Superior temporal gyrus (tissue), 1 donor: ENCODE results near the gene NDUFAF8.

Experiments
- DNase-seq: peaks from one replicate; pipeline ENCODE4 v3.0.0-alpha.2; 2016; ENCODE audit errors: extremely low spot score

Gene NDUFAF8

DNA sequence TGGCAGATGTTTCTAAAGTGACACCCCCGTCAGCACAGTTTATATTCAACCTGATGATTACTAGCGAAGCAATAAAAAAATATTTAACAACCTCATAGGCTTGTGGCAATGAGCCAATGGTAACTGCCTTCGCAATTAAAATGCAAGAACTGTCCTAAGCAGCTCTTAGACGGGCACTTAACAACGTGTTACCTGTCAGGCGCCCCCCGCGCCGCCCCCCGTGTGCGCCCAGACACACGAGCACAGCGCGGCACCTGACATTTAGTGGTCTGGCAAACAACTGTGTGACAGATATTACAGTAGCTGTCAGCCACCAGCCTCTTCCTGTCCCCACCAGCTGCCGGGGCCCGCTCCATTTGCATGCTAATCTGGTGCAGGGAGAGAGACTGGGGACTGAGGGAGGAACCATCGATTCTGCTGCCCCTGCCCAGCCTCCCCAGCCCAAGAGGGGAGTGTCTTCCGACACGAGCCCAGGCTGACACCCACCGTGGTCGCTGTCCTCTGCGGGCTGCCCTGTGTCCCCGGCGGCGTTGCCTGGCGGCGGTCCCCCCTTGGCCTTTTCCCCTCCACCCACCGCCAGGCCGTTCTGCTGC lies 12.7 kb downstream of the NDUFAF8 start:
- DNase-seq, result no peak

- DNase-seq, result no peak
Observed at GRCh38 chr17:81252326-81252986, 13.3 kb downstream of the NDUFAF8 start.

DNA sequence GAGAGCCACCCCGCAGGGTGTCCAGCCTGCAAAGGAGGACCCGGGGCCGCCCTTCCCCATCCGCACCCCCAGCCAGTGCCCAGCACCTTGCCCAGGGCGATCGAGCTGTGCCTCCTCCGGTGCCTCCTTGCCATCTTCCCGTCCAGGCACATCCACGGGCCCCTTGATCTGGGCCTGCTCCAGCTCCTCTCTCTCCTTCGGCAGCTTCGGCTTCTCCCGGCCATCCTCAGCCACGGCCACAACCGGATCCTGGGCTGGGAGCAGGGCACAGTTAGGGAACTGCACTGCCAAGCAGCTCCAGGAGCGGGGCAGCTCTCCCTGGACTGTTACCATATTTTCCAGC lies 13.8 kb downstream of the NDUFAF8 start:
- DNase-seq, result no peak

DNA sequence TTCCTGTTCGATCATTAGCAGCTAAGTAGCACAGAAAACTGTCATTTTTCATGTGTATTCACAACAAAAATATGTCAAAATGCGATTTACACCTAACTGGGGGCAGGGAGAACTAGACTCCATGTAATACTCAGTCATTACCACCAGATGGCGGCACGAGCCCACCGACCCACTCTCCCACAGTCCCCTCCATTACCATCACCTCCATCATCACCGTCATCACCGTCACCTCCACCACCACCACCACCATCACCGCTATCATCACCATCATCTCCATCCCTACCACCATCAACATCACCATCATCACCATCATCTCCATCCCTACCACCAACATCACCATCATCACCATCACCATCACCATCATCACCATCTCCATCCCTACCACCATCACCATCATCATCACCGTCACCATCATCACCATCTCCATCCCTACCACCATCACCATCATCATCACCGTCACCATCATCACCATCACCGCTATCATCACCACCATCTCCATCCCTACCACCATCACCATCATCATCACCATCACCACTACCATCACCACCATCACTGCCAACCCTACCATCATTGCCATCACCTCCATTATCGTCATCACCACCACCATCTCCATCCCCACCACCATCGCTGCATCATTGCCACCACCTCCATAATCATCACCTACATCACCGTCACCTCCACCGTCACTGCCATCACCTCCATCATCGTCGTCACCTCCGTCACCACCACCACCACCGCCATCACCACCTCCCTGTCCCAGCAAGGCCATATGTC lies 14.4 kb downstream of the NDUFAF8 start:
- DNase-seq, result peak; percentile 79

- peak; percentile 58 for DNase-seq
Observed at GRCh38 chr17:81254955-81255717, 16.0 kb downstream of the NDUFAF8 start.

GRCh38 chr17:81256616-81257015 lies 17.5 kb downstream of the NDUFAF8 start:
- no peak for DNase-seq

- DNase-seq, result no peak
Observed at GRCh38 chr17:81257533-81257932, 18.4 kb downstream of the NDUFAF8 start.

DNA sequence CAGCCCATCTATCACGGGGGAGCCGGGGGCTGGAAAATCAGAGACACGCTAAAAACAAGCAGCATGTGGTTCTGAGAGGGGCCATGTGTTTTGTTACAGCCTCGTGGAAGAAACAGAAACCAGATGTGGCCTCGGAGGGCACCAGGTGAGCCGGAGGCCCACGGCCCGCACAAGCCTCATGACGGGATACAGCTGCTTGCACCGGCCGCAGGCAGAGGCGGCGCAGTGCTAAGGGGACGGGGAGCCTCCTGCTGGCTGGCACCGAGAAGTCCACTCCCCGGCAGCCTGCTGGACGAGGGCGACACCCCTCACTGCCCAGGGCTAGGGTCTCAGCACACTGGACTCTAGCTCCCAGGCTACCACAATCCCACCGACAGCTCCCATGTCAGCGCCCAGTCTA lies 19.2 kb downstream of the NDUFAF8 start:
- DNase-seq, result no peak

DNA sequence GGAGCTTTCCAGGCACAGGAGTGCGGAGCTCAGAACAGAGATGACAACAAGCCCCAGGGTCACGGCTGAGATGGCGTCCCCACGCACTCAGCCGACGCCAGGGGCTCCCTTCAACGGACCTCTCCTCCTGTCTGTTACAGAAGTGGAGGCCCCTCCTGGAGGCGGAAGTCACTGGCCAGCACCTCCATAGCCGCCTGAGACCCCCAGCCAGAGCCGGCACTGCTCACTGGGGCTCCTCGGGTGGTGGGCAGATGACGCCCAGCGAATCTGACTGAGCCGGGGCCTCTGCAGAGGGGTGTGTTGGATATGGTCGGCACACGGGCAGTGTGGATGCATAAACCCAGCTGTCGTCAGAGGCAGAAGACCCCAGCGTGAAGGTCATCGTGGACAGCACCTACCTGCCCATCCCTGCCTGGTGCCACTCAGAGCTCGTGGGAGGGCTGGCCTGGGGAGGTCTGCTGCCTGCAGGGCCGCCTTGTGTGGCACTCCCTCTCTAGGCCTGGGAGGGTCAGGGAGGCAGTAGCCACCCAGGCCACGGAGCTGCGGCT lies 20.0 kb downstream of the NDUFAF8 start:
- no peak for DNase-seq

GRCh38 chr17:81260171-81260570 lies 21.1 kb downstream of the NDUFAF8 start:
- no peak for DNase-seq

GRCh38 chr17:81260641-81261040 lies 21.5 kb downstream of the NDUFAF8 start:
- DNase-seq, result no peak

DNA sequence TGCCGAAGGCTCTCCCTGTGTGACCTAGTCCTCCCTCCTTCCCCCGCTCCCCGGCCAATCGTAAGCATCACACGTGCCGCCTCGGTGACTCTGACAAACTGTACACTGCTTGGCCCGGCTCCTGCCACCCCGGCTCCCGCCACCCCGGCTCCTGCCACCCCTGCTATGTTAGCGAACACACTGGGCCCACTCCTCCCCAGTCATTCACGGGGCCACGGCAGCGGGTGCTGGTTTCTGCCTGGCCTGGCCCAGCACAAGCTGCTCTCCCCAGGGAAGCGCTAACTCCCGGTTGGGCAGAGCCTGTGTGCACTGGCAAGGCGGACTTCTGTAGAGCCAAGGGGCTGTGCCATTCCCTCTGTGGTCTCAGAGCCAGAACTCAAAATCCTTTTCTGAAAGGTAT lies 22.0 kb downstream of the NDUFAF8 start:
- no peak for DNase-seq

GRCh38 chr17:81261582-81262336 lies 22.6 kb downstream of the NDUFAF8 start:
- no peak for DNase-seq

DNA sequence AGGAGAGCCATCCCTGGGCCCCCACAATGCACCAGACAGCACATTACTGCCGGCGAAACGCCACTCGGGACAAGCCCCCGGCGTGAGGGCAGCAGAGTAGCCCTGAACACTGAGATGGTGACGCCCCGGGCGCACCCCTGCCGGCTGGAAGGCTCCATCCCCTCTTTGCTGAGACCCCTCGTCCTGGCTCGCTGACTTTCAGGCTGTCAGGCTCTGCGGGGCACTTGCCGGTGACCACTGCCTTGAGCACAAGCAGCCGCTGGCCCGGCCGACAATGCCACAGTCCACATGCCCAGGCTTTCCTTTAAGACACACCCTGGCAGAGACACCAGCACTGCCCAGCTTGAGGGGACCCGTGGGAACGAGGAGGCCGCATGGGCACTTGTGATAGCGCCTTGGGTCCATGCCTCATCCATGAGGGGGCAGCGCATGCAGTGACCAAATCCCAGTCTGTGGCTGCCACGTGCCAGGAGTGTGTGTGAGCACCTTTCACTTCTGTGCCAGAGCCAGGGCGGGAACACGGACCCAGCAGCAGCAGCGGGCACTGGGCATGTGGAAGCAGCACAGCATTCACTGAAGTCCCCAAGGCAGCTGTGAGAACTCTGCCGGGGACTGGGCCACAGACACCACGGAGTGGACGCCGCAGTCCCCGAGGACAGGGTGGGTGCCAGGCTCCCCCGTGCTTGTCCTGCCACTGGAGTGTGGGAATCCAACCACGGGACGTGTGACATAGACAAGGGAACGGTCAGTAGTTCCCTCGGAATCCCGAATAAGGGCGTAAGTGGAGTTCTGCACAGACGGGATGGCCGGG lies 24.5 kb downstream of the NDUFAF8 start:
- DNase-seq, result no peak

GRCh38 chr17:81264640-81265039 lies 25.5 kb downstream of the NDUFAF8 start:
- DNase-seq, result no peak

DNA sequence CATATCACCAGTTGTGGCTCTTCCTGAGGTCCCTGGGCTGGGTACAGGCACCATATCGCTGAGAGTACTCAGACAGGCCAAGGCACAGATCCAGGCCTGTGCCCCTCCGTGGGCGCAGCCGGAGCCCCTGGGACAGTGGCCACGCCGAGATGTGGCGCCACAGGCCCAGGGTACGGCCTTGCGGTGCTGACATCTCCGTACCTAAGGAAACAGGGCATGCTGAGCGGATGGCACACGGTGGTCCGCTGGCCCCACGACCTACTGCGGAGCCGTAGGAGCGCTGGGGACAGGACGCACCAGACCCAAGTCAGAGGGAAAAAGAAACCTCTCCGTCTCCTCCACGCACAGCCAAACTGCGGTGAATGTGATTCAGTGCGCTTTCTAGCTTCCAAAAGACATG lies 26.5 kb downstream of the NDUFAF8 start:
- no peak for DNase-seq

DNA sequence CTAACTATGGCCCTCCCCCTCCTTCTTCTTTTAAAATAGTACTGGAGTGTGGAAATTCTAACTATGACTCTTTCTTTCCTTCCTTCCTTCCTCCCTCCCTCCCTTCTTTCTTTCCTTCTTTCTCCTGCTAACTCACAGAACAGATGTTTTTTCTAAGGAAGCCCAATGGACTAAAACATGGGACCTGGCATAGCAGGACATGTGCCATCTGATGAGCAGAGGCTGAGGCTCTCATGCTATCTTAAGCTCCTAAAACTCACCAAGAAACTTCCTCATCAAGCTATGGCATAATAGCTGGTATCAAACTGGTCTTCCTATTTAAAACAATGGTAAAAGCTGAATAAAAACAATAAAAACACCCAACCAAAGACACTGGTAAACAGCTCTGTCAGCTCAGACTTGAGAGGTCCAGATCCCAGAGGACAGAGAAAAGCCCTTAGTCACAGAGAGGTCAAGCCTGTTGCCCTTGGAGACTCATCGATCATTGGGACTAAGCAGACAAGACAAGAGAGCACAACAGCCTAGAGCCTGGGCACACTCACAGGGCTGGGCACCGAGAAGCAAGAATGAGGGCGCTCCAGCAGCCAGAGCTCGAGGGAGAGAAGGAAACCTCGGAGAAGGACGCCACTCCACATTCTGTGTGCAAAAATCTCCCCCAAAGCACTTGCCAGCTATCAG lies 28.4 kb downstream of the NDUFAF8 start:
- DNase-seq, result no peak

DNA sequence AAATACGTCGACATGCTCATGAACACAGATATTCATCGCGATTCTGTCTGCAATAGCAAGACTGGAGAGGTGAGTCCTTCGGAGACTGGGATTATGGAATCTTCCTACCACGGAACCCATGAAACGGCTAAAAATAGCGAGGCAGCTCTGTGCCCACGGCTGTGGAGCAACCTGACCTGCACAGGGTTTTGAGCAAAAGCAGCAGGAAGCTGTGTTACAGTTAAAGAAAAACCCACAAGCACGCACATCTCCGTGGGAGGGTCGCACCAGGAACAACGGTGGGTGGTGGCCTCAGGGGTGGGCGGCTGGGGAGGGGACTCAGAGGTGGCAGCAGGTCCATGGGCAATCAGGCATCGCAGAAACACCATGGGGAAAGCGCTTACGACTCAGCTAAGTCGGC lies 31.2 kb downstream of the NDUFAF8 start:
- no peak for DNase-seq

DNA sequence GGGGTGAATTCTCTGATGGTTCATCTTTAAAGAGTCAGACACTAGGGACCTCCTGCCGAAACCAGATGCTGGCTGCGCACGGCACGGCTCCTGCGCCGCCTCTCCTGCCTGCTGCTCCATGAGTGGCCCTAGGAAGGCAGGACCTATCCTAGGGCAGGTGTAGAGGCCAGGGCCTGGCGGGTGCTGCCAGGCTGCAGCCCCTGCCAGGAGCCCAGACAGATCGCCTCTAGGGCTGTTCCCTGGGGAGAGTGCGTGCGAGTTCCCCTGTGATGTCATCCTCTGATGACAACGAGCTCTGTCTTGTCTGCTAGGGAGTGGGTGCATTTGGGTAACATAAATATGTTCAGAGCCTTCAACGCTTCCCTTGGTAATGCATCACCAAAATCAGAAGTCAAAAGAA lies 32.1 kb downstream of the NDUFAF8 start:
- DNase-seq, result no peak

- DNase-seq, result no peak
Observed at GRCh38 chr17:81272616-81273015, 33.5 kb downstream of the NDUFAF8 start.
